Trophoblast cell (in vitro differentiated cells and primary cell): ENCODE data around the gene NUP37.

ENCODE experiments used
- DNase-seq, 2 donors: peaks; one replicate each; pipeline ENCODE4 v3.0.0-alpha.2; 2016
- H2AFZ ChIP-seq: 2 replicates; pipeline ENCODE4 v1.6.1; 2013; ENCODE audit warnings: low read length, moderate library complexity, mild to moderate bottlenecking; ENCODE audit not compliant: insufficient read depth, poor library complexity
- H2AK5ac ChIP-seq: 2 replicates; pipeline ENCODE4 v1.6.1; 2013; ENCODE audit warnings: mild to moderate bottlenecking, low read length
- H2BK120ac ChIP-seq: 2 replicates; pipeline ENCODE4 v1.6.1; 2013; ENCODE audit warnings: low read length, mild to moderate bottlenecking, moderate library complexity; ENCODE audit not compliant: insufficient read depth, poor library complexity
- H2BK12ac ChIP-seq: 2 replicates; pipeline ENCODE4 v1.6.1; 2013; ENCODE audit warnings: mild to moderate bottlenecking, low read length, moderate library complexity
- H2BK5ac ChIP-seq: 2 replicates; pipeline ENCODE4 v1.6.1; 2013; ENCODE audit warnings: low read length, low read depth, moderate library complexity, mild to moderate bottlenecking; ENCODE audit not compliant: poor library complexity
- H3K14ac ChIP-seq: 2 replicates; pipeline ENCODE4 v1.6.1; 2013; ENCODE audit warnings: mild to moderate bottlenecking, low read length
- H3K18ac ChIP-seq: 2 replicates; pipeline ENCODE4 v1.6.1; 2013; ENCODE audit warnings: mild to moderate bottlenecking, low read length
- H3K23ac ChIP-seq: 2 replicates; pipeline ENCODE4 v1.6.1; 2013; ENCODE audit warnings: low read length
- H3K27ac ChIP-seq: 2 replicates; pipeline ENCODE4 v1.5.1; 2013; ENCODE audit warnings: low read depth, mild to moderate bottlenecking, inconsistent platforms, low read length, moderate library complexity
- H3K27me3 ChIP-seq: 2 replicates; pipeline ENCODE4 v1.6.1; 2013; ENCODE audit warnings: inconsistent platforms, mild to moderate bottlenecking, low read length, moderate library complexity; ENCODE audit not compliant: insufficient read depth
- H3K36me3 ChIP-seq, 2 experiments: 1 replicate in 1 of 2; 2 replicates in 1 of 2; pipeline ENCODE4 v1.6.1; 2013; ENCODE audit warnings: low read length in 2 of 2, mild to moderate bottlenecking in 2 of 2, moderate library complexity in 1 of 2; ENCODE audit not compliant: insufficient read depth in 2 of 2, control insufficient read depth in 1 of 2
- H3K4ac ChIP-seq: 2 replicates; pipeline ENCODE4 v1.6.1; 2013; ENCODE audit warnings: low read depth, mild to moderate bottlenecking, low read length, moderate library complexity
- H3K4me1 ChIP-seq, 2 experiments: 1 replicate in 1 of 2; 2 replicates in 1 of 2; pipeline ENCODE4 v1.6.1; 2013; ENCODE audit warnings: low read length in 2 of 2, mild to moderate bottlenecking in 2 of 2, moderate library complexity in 1 of 2; ENCODE audit not compliant: insufficient read depth in 2 of 2, control insufficient read depth in 1 of 2
- H3K4me2 ChIP-seq: 2 replicates; pipeline ENCODE4 v1.6.1; 2013; ENCODE audit warnings: inconsistent platforms, mild to moderate bottlenecking, low read length, moderate library complexity
- H3K4me3 ChIP-seq: 2 replicates; pipeline ENCODE4 v1.5.1; 2013; ENCODE audit warnings: mild to moderate bottlenecking, low read depth, low read length, inconsistent platforms
- H3K79me1 ChIP-seq: one replicate; pipeline ENCODE4 v1.6.1; 2013; ENCODE audit warnings: low read length
- H3K79me2 ChIP-seq: 2 replicates; pipeline ENCODE4 v1.6.1; 2013; ENCODE audit warnings: low read length, mild to moderate bottlenecking; ENCODE audit not compliant: control insufficient read depth, insufficient read depth, poor library complexity
- H3K9ac ChIP-seq: 2 replicates; pipeline ENCODE4 v1.6.1; 2013; ENCODE audit warnings: mild to moderate bottlenecking, low read length
- H3K9me3 ChIP-seq: 2 replicates; pipeline ENCODE4 v1.6.1; 2013; ENCODE audit warnings: low read depth, mild to moderate bottlenecking, control low read depth, inconsistent platforms, low read length; ENCODE audit not compliant: insufficient read depth
- H4K12ac ChIP-seq: 2 replicates; pipeline ENCODE4 v1.6.1; 2013; ENCODE audit warnings: low read depth, mild to moderate bottlenecking, low read length, moderate library complexity
- H4K8ac ChIP-seq: 2 replicates; pipeline ENCODE4 v1.6.1; 2013; ENCODE audit warnings: low read depth, mild to moderate bottlenecking, low read length, moderate library complexity
- H4K91ac ChIP-seq: one replicate; pipeline ENCODE4 v1.6.1; 2013; ENCODE audit warnings: low read depth, mild to moderate bottlenecking, low read length, moderate library complexity
- WGBS: extraction: QIAGEN DNeasy Blood & Tissue Kit; methylation state at CpG from one replicate; pipeline ENCODE4 v1.1.7; 2013; ENCODE audit warnings: missing lambda C conversion rate; ENCODE audit not compliant: insufficient read length, insufficient coverage; ENCODE audit errors: extremely low coverage; 5-methylcytosine and 5-hydroxymethylcytosine counted together

The NUP37 gene

GRCh38 chr12:102063069-102063468 lies 56.8 kb downstream of the NUP37 start:
- Histone ChIP-seq H3K4me2 (no peak overlapping the region), H3K14ac (no peak overlapping the region), H3K4ac (no peak overlapping the region), H4K91ac (no peak overlapping the region), H3K79me2 (peaks cover 4% of the 10 kb centered on the region), H3K27ac (no peak overlapping the region), H2BK120ac (no peak overlapping the region), H3K27me3 (no peaks in the 10 kb centered on the region), H2AFZ (no peak overlapping the region), H3K4me3 (no peak overlapping the region), H3K4me1 (peaks cover 0 to 5% of the 10 kb centered on the region in 2 experiments), H3K23ac (no peak overlapping the region), H3K9ac (no peak overlapping the region), H3K18ac (no peak overlapping the region), H4K8ac (no peak overlapping the region), H3K9me3 (no peaks in the 10 kb centered on the region), H2BK12ac (no peak overlapping the region), H2BK5ac (no peak overlapping the region), H2AK5ac (no peak overlapping the region), H4K12ac (no peak overlapping the region), H3K36me3 (no peaks in the 10 kb centered on the region), H3K79me1 (peaks cover 5% of the 10 kb centered on the region)
- WGBS: no CpG with 5 or more reads among the region's 3 CpGs
- peak in 1 of 2 donors; percentile 5 for DNase-seq

- H4K12ac ChIP-seq: peak overlapping the region; percentile 40
- peak overlapping the region; percentile 98 for H3K4me2 ChIP-seq
- no peak overlapping the region for H3K27ac ChIP-seq
- peaks cover 4% of the 10 kb centered on the region for H3K79me2 ChIP-seq
- H2AK5ac ChIP-seq: no peak overlapping the region
- H2AFZ ChIP-seq: peak overlapping the region; percentile 92
- H3K4me3 ChIP-seq: no peak overlapping the region
- H3K27me3 ChIP-seq: no peaks in the 10 kb centered on the region
- H3K14ac ChIP-seq: no peak overlapping the region
- DNase-seq: no peak
- H3K36me3 ChIP-seq: no peaks in the 10 kb centered on the region
- H4K91ac ChIP-seq: no peak overlapping the region
- H2BK120ac ChIP-seq: no peak overlapping the region
- H4K8ac ChIP-seq: peak overlapping the region; percentile 96
- H3K4me1 ChIP-seq: peaks cover 0 to 5% of the 10 kb centered on the region in 2 experiments
- no peak overlapping the region for H2BK12ac ChIP-seq
- whole genome bisulfite sequencing: no CpG with 5 or more reads among the region's 11 CpGs
- H3K9me3 ChIP-seq: no peaks in the 10 kb centered on the region
- H3K23ac ChIP-seq: no peak overlapping the region
- H3K18ac ChIP-seq: no peak overlapping the region
- H3K4ac ChIP-seq: no peak overlapping the region
- H2BK5ac ChIP-seq: no peak overlapping the region
- no peak overlapping the region for H3K9ac ChIP-seq
- peaks cover 5% of the 10 kb centered on the region for H3K79me1 ChIP-seq
Observed at GRCh38 chr12:102062419-102062806, 57.5 kb downstream of the NUP37 start.

- peak within 1 kb of the TSS; percentile 17 for H3K18ac ChIP-seq
- no peak within 1 kb of the TSS for H2BK5ac ChIP-seq
- peaks cover 5% of the 10 kb centered on the region for H3K79me1 ChIP-seq
- H3K4me2 ChIP-seq: peak within 1 kb of the TSS; percentile 98
- H3K9ac ChIP-seq: peak within 1 kb of the TSS; percentile 92
- no peaks in the 10 kb centered on the region for H3K36me3 ChIP-seq
- H3K9me3 ChIP-seq: no peaks in the 10 kb centered on the region
- H4K91ac ChIP-seq: peak within 1 kb of the TSS; percentile 49
- H3K4ac ChIP-seq: peak within 1 kb of the TSS; percentile 77
- peak within 1 kb of the TSS; percentile 96 for H4K8ac ChIP-seq
- H3K27ac ChIP-seq: no peak within 1 kb of the TSS
- H3K4me1 ChIP-seq: peaks cover 0 to 5% of the 10 kb centered on the region in 2 experiments
- peak within 1 kb of the TSS; percentile 19 for H2BK120ac ChIP-seq
- H3K23ac ChIP-seq: no peak within 1 kb of the TSS
- no peak within 1 kb of the TSS for H2BK12ac ChIP-seq
- H3K27me3 ChIP-seq: no peaks in the 10 kb centered on the region
- H4K12ac ChIP-seq: peak within 1 kb of the TSS; percentile 73
- peak within 1 kb of the TSS; percentile 92 for H3K4me3 ChIP-seq
- peak within 1 kb of the TSS; percentile 62 for H3K14ac ChIP-seq
- H2AK5ac ChIP-seq: no peak within 1 kb of the TSS
- peak within 1 kb of the TSS; percentile 92 for H2AFZ ChIP-seq
- peaks cover 4% of the 10 kb centered on the region for H3K79me2 ChIP-seq
- WGBS: no CpG with 5 or more reads among the region's 44 CpGs
- DNase-seq: peak; percentile 84 to 93
Observed at GRCh38 chr12:102061560-102062418, 58.1 kb downstream of the NUP37 start, which contains the start of gene WASHC3. WASHC3 (minus strand) TSS chr12:102061991; CDS start chr12:102061962, 29 bp downstream.

GRCh38 chr12:102061096-102061559 lies 58.8 kb downstream of the NUP37 start:
- Histone ChIP-seq H3K4me3 (peak overlapping the region; percentile 92), H3K18ac (no peak overlapping the region), H3K4ac (peak overlapping the region; percentile 77), H3K4me2 (peak overlapping the region; percentile 98), H3K14ac (peak overlapping the region; percentile 62), H3K23ac (no peak overlapping the region), H3K79me1 (peaks cover 5% of the 10 kb centered on the region), H4K8ac (peak overlapping the region; percentile 94), H3K27ac (no peak overlapping the region), H4K91ac (peak overlapping the region; percentile 49), H3K79me2 (peaks cover 4% of the 10 kb centered on the region), H4K12ac (peak overlapping the region; percentile 73), H3K4me1 (peaks cover 0 to 5% of the 10 kb centered on the region in 2 experiments), H3K27me3 (no peaks in the 10 kb centered on the region), H2AFZ (peak overlapping the region; percentile 82), H2BK5ac (no peak overlapping the region), H3K9ac (peak overlapping the region; percentile 92), H3K36me3 (no peaks in the 10 kb centered on the region), H2BK120ac (no peak overlapping the region), H2AK5ac (no peak overlapping the region), H2BK12ac (no peak overlapping the region), H3K9me3 (no peaks in the 10 kb centered on the region)
- no CpG with 5 or more reads among the region's 9 CpGs for WGBS
- DNase-seq: peak; percentile 5 to 31
